Natural killer cell (primary cell): Measurements from ENCODE around the gene IGSF3. TPM values are rescaled to one million over a fixed set of nuclear protein-coding genes. Genes with fewer than 3 reads are reported as not detected.
"Not testable (repeated sequence)": the region's sequence is repeated elsewhere in the genome, so short reads cannot be mapped to it uniquely, and the experiment has no call there.

Source experiments
- ATAC-seq, 3 donors: fragments of 150-1000 bp in 2 of 3; fragments of 200-7000 bp in 1 of 3; cut with Tn5 transposase; 1 replicate in 1 of 3; 2 replicates in 2 of 3; pipeline ENCODE4 v1.10.0; 2021; ENCODE audit warnings: mild to moderate bottlenecking in 2 of 3, moderate library complexity in 2 of 3
- DNase-seq, 2 donors: peaks; one replicate each; pipeline versions ENCODE4 v3.0.0 to v3.0.0-alpha.2; 2013 to 2021; ENCODE audit warnings: mixed read lengths in 1 of 2
- H3K27ac ChIP-seq: one replicate; pipeline ENCODE4 v1.5.1; 2013; ENCODE audit warnings: mild to moderate bottlenecking, low read length
- H3K27me3 ChIP-seq: one replicate; pipeline ENCODE4 v1.6.1; 2013; ENCODE audit warnings: low read length; ENCODE audit not compliant: control insufficient read depth, insufficient read depth
- H3K36me3 ChIP-seq: one replicate; pipeline ENCODE4 v1.6.1; 2013; ENCODE audit warnings: low read length; ENCODE audit not compliant: control insufficient read depth, insufficient read depth
- H3K4me1 ChIP-seq: one replicate; pipeline ENCODE4 v1.6.1; 2013; ENCODE audit warnings: low read length; ENCODE audit not compliant: control insufficient read depth, insufficient read depth
- H3K4me3 ChIP-seq: one replicate; pipeline ENCODE4 v1.5.1; 2013; ENCODE audit warnings: low read length
- H3K9me3 ChIP-seq: one replicate; pipeline ENCODE4 v1.6.1; 2013; ENCODE audit warnings: low read length; ENCODE audit not compliant: control insufficient read depth, insufficient read depth
- H3K27ac Mint-ChIP-seq, 2 donors: one replicate each; pipeline ENCODE4 v1.8.0; 2022; ENCODE audit warnings: mild to moderate bottlenecking in 2 of 2, mixed read lengths in 2 of 2, moderate library complexity in 1 of 2
- H3K27me3 Mint-ChIP-seq, 2 donors: one replicate each; pipeline ENCODE4 v1.8.0; 2022; ENCODE audit warnings: low read depth in 2 of 2, mixed read lengths in 2 of 2
- H3K36me3 Mint-ChIP-seq: one replicate; pipeline ENCODE4 v1.8.0; 2022; ENCODE audit warnings: mixed read lengths
- H3K4me1 Mint-ChIP-seq, 2 donors: one replicate each; pipeline ENCODE4 v1.8.0; 2022; ENCODE audit warnings: mixed read lengths in 2 of 2
- H3K4me3 Mint-ChIP-seq: one replicate; pipeline ENCODE4 v1.8.0; 2022; ENCODE audit warnings: mild to moderate bottlenecking, moderate library complexity, mixed read lengths
- H3K9me3 Mint-ChIP-seq, 2 donors: one replicate each; pipeline ENCODE4 v1.8.0; 2022; ENCODE audit warnings: mixed read lengths in 2 of 2
- WGBS: methylation state at CpG from one replicate; pipeline ENCODE4 v1.1.7; 2013; ENCODE audit warnings: missing lambda C conversion rate; ENCODE audit not compliant: insufficient coverage; 5-methylcytosine and 5-hydroxymethylcytosine counted together
- intact Hi-C: fragments of 100-400 bp; cut with micrococcal nuclease; formaldehyde crosslinking; loops from one replicate; pipeline ENCODE4 v1.14.2; 2022
- total RNA-seq, 4 donors: library from RNA; stranded (reverse); fragments of 120-200 nt in 1 of 4; gene quantifications; one replicate each; pipeline versions ENCODE4 v1.2.3 to v1.2.4, GENCODE V29; 2013 to 2022
- TF ChIP-seq, protein P1 (sequence below): fragments of 200-600 bp; IDR thresholded peaks from one replicate; pipeline ENCODE4 v1.8.0; 2022; ENCODE audit warnings: antibody characterized with exemption

Gene IGSF3
- total RNA-seq, 3 donors from 2014 or later (not counting 1 experiment from before 2014, with no cell fraction given): 0.05 to 0.14 TPM; not detected in 1

DNA sequence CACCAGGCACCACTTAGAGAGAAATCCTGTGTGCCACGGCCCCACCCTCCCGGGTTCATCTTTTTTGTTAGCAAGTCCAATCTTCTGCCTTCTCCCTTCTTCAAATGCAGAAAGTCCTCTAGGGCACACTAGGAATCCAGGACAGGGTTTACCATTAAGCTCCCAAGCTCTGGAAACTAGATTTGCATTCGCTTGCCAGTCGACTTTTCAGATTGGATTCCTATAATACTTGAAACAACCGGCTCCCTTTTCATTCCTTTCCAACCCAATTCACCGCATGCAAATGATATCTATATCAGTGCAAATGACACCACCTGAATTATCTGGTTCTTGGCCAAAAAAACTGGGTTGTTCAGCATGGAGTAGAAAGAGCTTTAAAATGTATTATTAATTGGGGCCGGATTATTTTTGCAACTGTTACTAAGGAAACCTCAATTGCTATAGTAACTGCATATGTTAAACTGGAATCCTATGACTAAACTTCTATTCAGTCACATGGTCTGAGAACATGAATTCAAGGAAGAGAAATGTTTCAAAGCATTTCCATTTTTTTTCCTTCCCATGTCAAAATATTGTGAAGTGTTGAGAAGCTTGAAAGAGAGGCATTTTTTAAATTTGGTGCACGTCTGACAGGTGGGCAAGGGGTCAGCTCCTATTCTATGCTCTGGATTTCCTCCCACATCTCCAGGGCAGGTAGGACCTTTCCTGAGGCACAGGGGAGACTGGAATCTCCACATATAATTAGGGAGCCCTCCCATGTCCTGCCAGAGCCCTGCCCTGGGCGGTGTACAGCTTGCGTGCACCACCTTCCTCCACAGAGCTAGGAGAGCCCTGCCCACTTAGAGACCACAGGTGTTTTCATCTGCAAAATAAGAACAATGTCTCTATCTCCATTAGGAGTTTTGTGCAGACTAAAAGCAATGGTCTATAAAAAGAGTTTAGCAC lies 76.3 kb downstream of the IGSF3 start:
- H3K4me3 Mint-ChIP-seq, H3K4me3 ChIP-seq, H3K9me3 ChIP-seq, H3K27ac Mint-ChIP-seq, H3K9me3 Mint-ChIP-seq, DNase-seq, H3K27ac ChIP-seq, intact Hi-C loops, H3K36me3 Mint-ChIP-seq, H3K36me3 ChIP-seq: not testable (repeated sequence)
- Mint-ChIP-seq H3K27me3 (peaks cover 52 to 53% of the 10 kb centered on the region in 2 donors), H3K4me1 (peaks cover 26 to 36% of the 10 kb centered on the region in 2 donors)
- WGBS: no CpG with 5 or more reads among the region's 10 CpGs
- ATAC-seq: peak in 1 of 3 donors; percentile 25
- H3K4me1 ChIP-seq: peaks cover 23% of the 10 kb centered on the region
- peaks cover 10% of the 10 kb centered on the region for H3K27me3 ChIP-seq

DNA sequence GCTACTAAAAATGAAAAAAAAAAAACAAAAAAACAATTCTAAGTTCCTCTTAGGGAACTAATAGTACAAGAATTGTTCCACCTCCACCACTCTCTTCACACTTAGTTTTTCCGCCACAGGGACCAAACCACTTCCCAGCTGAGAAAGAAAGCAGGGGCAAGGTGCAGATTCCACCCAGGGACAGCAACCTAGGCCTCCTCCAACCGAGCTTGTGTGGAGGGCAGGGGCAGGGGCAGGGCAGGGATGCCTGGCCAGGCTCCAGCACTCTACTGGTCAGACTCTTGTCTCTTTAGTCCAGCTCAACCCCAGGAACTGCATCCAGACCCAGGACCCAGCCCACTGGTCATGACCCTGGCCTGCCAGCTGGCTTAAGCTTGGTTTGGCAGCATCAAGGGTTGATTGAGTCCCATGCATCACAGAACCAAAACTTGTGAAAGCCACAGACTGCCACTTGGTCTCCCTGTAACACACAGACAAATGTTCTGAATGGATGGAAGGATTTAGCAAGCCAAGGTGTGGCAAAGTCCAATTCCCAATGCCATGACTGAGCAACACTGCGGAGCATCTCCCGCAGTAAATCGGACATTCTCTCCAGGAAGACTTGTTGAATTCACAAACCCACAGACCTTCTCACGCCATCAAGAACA lies 77.1 kb downstream of the IGSF3 start:
- H3K4me3 ChIP-seq, intact Hi-C loops, H3K36me3 ChIP-seq, H3K9me3 Mint-ChIP-seq, H3K27me3 ChIP-seq, H3K9me3 ChIP-seq, DNase-seq, H3K27ac ChIP-seq, H3K36me3 Mint-ChIP-seq: not testable (repeated sequence)
- Mint-ChIP-seq H3K27ac (peak overlapping the region in 1 of 2 donors; percentile 67), H3K4me3 (peak overlapping the region; percentile 72), H3K4me1 (peaks cover 18 to 28% of the 10 kb centered on the region in 2 donors), H3K27me3 (peaks cover 48 to 49% of the 10 kb centered on the region in 2 donors)
- 25% methylated on average over 2 of the region's 6 CpGs for WGBS
- H3K4me1 ChIP-seq: peaks cover 19% of the 10 kb centered on the region
- peak; percentile 66 to 86 (median 71) for ATAC-seq

DNA sequence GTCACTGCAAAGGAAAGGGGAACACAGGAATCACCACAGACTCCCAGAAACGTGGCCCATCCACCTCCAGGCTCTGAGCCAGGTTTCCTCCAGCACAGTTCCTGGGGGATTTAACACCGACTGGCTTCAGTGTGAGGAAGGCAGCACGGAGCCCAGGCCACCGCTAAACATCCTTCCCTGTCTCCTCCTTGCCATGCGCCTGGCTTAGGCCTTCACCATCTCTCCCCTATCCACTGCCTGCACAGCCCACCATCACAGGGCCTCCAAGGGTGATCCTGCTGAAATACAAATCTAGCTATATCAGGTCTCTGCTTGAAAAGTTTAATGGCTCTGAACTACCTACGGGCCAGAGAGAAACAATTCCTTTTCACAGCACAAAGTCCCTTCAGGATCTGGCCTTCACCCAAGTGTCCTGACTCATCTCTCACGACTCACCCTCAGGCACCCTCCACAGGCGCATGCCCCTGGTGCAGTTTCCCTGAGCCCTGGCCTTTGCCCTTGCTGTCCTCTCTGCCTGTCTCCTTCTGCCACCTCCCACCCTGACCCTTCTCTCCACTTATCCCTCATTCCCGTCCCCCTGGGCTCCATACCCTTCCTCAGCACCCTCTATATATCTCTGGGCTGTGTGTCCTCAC lies 78.3 kb downstream of the IGSF3 start:
- DNase-seq: not testable (repeated sequence)

DNA sequence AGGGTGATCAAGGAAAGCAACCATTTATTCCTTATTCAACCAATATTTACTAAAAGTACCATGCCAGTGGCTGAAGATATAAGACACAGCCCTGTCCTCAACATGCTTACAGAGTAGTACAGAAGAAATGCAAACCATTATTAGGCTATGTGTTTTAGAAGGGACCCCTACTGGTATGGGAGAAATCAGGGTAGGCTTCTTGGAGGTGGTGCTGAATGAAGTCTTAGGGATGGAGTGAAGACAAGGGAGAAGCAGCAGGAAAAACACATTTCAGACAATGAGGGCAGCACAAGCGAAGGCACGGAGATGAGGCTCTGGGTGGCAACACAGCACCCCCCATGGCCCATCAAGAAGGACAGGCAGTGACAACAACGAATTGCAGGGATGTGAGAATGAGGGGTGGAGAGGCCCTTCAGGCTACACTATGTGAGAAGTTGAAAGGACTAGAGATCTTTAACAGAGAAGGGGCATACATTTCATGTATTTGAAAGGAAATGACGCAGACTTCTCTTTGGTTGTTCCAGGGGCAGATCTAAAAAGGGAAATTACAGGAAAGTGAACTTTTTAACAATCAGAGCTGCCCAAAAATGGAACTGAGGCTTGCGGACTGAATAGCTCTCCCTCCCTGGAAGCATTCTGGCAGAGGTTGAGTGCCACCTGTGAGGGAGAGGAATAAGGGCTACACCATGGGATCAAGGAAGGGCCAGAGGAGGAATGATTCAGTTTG lies 79.9 kb downstream of the IGSF3 start:
- Histone ChIP-seq H3K9me3 (no peaks in the 10 kb centered on the region), H3K36me3 (no peaks in the 10 kb centered on the region), H3K4me1 (peaks cover 19% of the 10 kb centered on the region), H3K27me3 (peaks cover 7% of the 10 kb centered on the region), H3K27ac (no peak overlapping the region), H3K4me3 (no peak overlapping the region)
- ATAC-seq (no peak), DNase-seq (no peak)
- TF ChIP-seq, protein P1, sequence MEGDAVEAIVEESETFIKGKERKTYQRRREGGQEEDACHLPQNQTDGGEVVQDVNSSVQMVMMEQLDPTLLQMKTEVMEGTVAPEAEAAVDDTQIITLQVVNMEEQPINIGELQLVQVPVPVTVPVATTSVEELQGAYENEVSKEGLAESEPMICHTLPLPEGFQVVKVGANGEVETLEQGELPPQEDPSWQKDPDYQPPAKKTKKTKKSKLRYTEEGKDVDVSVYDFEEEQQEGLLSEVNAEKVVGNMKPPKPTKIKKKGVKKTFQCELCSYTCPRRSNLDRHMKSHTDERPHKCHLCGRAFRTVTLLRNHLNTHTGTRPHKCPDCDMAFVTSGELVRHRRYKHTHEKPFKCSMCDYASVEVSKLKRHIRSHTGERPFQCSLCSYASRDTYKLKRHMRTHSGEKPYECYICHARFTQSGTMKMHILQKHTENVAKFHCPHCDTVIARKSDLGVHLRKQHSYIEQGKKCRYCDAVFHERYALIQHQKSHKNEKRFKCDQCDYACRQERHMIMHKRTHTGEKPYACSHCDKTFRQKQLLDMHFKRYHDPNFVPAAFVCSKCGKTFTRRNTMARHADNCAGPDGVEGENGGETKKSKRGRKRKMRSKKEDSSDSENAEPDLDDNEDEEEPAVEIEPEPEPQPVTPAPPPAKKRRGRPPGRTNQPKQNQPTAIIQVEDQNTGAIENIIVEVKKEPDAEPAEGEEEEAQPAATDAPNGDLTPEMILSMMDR: no peak
- no peak overlapping the region for H3K27ac Mint-ChIP-seq
- H3K4me1 Mint-ChIP-seq: peaks cover 16 to 27% of the 10 kb centered on the region in 2 donors
- 79% methylated on average over 5 of the region's 5 CpGs for WGBS
- intact Hi-C loops: no loop called here
- H3K27me3 Mint-ChIP-seq: peaks cover 42 to 49% of the 10 kb centered on the region in 2 donors
- H3K9me3 Mint-ChIP-seq: no peaks in the 10 kb centered on the region
- no peaks in the 10 kb centered on the region for H3K36me3 Mint-ChIP-seq
- peak overlapping the region; percentile 5 for H3K4me3 Mint-ChIP-seq

More for the DNA sequence above, 78.3 kb downstream of the IGSF3 start:
- H3K4me1 ChIP-seq: peaks cover 19% of the 10 kb centered on the region
- intact Hi-C loops, H3K9me3 ChIP-seq, H3K9me3 Mint-ChIP-seq, H3K4me3 ChIP-seq, H3K27ac ChIP-seq, H3K36me3 Mint-ChIP-seq, H3K36me3 ChIP-seq, H3K27me3 ChIP-seq: not testable (repeated sequence)
- peaks cover 45 to 46% of the 10 kb centered on the region in 2 donors for H3K27me3 Mint-ChIP-seq
- ATAC-seq: peak in 1 of 3 donors; percentile 29
- H3K4me1 Mint-ChIP-seq: peaks cover 16 to 27% of the 10 kb centered on the region in 2 donors
- 84% methylated on average over 9 of the region's 9 CpGs for WGBS
- H3K4me3 Mint-ChIP-seq: peak overlapping the region; percentile 28
- peak overlapping the region in 1 of 2 donors; percentile 67 for H3K27ac Mint-ChIP-seq
